PC-3 (cell line): ENCODE measurements around the gene TMC7.

ENCODE experiments used
- EZH2 ChIP-seq: fragments of 300-600 bp; sonication (generic); IDR thresholded peaks from one replicate; pipeline ENCODE4 v1.6.1; 2017; ENCODE audit warnings: antibody characterized with exemption, mild to moderate bottlenecking, low read length; ENCODE audit not compliant: unreplicated experiment
- TF ChIP-seq, protein P1 (sequence below): fragments of 300-600 bp; sonication (generic); conservative IDR thresholded peaks from 2 replicates; pipeline ENCODE4 v1.5.1; 2017; ENCODE audit warnings: antibody characterized with exemption, low read depth, mild to moderate bottlenecking, low read length

DNA sequence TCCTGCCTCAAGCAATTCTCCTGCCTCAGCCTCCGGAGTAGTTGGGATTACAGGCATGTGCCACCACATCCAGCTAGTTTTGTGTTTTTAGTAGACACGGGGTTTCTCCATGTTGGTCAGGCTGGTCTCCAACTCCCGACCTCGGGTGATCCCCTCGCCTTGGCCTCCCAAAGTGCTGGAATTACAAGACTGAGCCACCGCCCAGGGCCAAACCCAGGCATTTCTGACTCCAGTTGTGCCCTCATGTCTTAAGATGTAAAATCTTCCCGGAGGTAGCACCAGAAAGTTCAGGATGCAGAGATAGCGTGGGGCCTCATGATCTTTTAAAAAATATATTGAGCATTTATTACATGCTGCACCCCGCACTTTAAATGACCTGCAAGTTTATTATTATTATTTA, 44.7 kb upstream of the TMC7 start:
- no peak for TF ChIP-seq EZH2
- TF ChIP-seq, protein P1, sequence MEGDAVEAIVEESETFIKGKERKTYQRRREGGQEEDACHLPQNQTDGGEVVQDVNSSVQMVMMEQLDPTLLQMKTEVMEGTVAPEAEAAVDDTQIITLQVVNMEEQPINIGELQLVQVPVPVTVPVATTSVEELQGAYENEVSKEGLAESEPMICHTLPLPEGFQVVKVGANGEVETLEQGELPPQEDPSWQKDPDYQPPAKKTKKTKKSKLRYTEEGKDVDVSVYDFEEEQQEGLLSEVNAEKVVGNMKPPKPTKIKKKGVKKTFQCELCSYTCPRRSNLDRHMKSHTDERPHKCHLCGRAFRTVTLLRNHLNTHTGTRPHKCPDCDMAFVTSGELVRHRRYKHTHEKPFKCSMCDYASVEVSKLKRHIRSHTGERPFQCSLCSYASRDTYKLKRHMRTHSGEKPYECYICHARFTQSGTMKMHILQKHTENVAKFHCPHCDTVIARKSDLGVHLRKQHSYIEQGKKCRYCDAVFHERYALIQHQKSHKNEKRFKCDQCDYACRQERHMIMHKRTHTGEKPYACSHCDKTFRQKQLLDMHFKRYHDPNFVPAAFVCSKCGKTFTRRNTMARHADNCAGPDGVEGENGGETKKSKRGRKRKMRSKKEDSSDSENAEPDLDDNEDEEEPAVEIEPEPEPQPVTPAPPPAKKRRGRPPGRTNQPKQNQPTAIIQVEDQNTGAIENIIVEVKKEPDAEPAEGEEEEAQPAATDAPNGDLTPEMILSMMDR, result no peak
